HEK293T (cell line): ENCODE results near the gene LOXL3.

Experiments
- CTCF ChIA-PET: fragments of 350-600 bp; formaldehyde crosslinking; extraction: SDS; loops from one replicate; lab custom pipeline; 2021; ENCODE audit warnings: antibody characterized with exemption, inconsistent platforms; lab: Yijun Ruan, JAX
- POLR2A ChIA-PET: fragments of 350-600 bp; formaldehyde crosslinking; extraction: SDS; loops from one replicate; lab custom pipeline; 2020; ENCODE audit warnings: antibody characterized with exemption, inconsistent platforms; lab: Yijun Ruan, JAX
- DNase-seq: peaks from one replicate; pipeline ENCODE4 v3.0.0; 2012; ENCODE audit warnings: mixed read lengths; ENCODE audit errors: extremely low spot score
- ARNT ChIP-seq: fragments of 450-650 bp; IDR thresholded peaks from 2 replicates; pipeline ENCODE4 v1.6.1; 2017; ENCODE audit warnings: mild to moderate bottlenecking
- BHLHE40 ChIP-seq: fragments of 450-650 bp; IDR thresholded peaks from 2 replicates; pipeline ENCODE4 v1.6.1; 2016; ENCODE audit warnings: mild to moderate bottlenecking, moderate library complexity, borderline replicate concordance
- CTBP1 ChIP-seq: fragments of 450-650 bp; IDR thresholded peaks from 2 replicates; pipeline ENCODE4 v1.6.1; 2016; ENCODE audit warnings: borderline replicate concordance
- ELF4 ChIP-seq: fragments of 450-650 bp; IDR thresholded peaks from 2 replicates; pipeline ENCODE4 v1.6.1; 2017; ENCODE audit warnings: antibody characterized with exemption
- FOXA1 ChIP-seq: fragments of 450-650 bp; IDR thresholded peaks from 2 replicates; pipeline ENCODE4 v1.6.1; 2016; ENCODE audit warnings: mild to moderate bottlenecking
- FOXK2 ChIP-seq: fragments of 450-650 bp; IDR thresholded peaks from 2 replicates; pipeline ENCODE4 v1.6.1; 2016; ENCODE audit warnings: mild to moderate bottlenecking
- FOXM1 ChIP-seq: fragments of 450-650 bp; IDR thresholded peaks from 2 replicates; pipeline ENCODE4 v1.6.1; 2017; ENCODE audit warnings: mild to moderate bottlenecking, borderline replicate concordance
- HDGF ChIP-seq: fragments of 450-650 bp; IDR thresholded peaks from 2 replicates; pipeline ENCODE4 v1.6.1; 2017; ENCODE audit warnings: antibody characterized with exemption, borderline replicate concordance
- L3MBTL2 ChIP-seq: fragments of 450-650 bp; conservative IDR thresholded peaks from 2 replicates; pipeline ENCODE4 v1.6.1; 2016; ENCODE audit warnings: mild to moderate bottlenecking
- LEF1 ChIP-seq: fragments of 450-650 bp; IDR thresholded peaks from 2 replicates; pipeline ENCODE4 v1.6.1; 2017; ENCODE audit warnings: mild to moderate bottlenecking, borderline replicate concordance
- NFRKB ChIP-seq: fragments of 450-650 bp; IDR thresholded peaks from 2 replicates; pipeline ENCODE4 v1.6.1; 2016; ENCODE audit warnings: mild to moderate bottlenecking, moderate library complexity
- SP1 ChIP-seq: fragments of 450-650 bp; IDR thresholded peaks from 2 replicates; pipeline ENCODE4 v1.6.1; 2017
- SUZ12 ChIP-seq: fragments of 450-650 bp; IDR thresholded peaks from 2 replicates; pipeline ENCODE4 v1.6.1; 2016; ENCODE audit warnings: mild to moderate bottlenecking
- TARDBP ChIP-seq: fragments of 450-650 bp; IDR thresholded peaks from 2 replicates; pipeline ENCODE4 v1.6.1; 2016
- ZNF384 ChIP-seq: fragments of 450-650 bp; IDR thresholded peaks from 2 replicates; pipeline ENCODE4 v1.6.1; 2016
- TF ChIP-seq, protein P1 (sequence below): fragments of 450-650 bp; IDR thresholded peaks from 2 replicates; pipeline ENCODE4 v1.6.1; 2016

The LOXL3 gene

DNA sequence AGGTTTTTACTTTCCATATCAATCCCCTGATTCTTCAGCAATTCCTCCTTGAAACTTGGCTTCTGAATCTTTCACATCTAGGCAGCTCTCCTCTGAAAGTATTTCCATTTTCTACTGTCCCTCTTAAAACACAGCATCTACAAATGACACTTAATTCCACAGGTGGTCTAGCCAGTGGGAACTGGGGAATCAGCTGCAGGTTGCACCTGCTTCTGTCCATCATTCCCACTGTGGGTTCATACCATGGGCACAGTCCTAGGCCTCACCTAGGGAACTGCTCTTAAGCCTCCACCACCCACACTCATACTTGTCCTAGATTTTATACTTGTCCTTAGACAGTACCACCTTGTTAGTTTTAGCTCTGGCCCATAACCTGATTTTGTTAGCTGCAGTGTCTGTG lies 2.2 kb downstream of the LOXL3 start:
- CTCF ChIA-PET, result interaction anchor here (0.6 kb wide), 1 partner anchor 65 kb away, joined by 5 read pairs; no protein-coding TSS in a partner anchor

DNA sequence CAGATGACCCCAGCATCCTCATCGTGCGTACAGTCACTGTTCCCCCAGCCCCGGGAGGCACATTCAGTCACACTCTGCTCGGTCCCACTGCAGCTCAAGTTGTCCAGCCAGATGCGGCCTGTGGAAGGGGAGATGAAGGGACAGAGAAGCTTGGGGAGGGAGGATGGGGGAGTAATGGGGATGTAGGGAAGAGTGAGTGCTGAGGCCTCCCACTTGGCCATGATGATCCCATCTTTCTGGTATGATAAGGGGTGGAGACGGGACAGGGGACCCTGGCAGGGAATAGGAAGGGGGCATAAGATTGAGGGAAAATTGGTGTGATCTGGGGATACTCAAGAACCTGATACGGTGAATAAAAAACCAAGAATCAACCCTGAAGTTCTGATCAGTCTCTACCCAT lies 3.5 kb downstream of the LOXL3 start:
- no peak for TF ChIP-seq ZNF384
- TF ChIP-seq FOXK2, result no peak
- no peak for TF ChIP-seq NFRKB
- TF ChIP-seq, protein P1, sequence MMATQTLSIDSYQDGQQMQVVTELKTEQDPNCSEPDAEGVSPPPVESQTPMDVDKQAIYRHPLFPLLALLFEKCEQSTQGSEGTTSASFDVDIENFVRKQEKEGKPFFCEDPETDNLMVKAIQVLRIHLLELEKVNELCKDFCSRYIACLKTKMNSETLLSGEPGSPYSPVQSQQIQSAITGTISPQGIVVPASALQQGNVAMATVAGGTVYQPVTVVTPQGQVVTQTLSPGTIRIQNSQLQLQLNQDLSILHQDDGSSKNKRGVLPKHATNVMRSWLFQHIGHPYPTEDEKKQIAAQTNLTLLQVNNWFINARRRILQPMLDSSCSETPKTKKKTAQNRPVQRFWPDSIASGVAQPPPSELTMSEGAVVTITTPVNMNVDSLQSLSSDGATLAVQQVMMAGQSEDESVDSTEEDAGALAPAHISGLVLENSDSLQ, result no peak
- TF ChIP-seq ARNT, result no peak
- no peak for TF ChIP-seq FOXA1
- no peak for TF ChIP-seq BHLHE40
- TF ChIP-seq SP1, result no peak
- TF ChIP-seq ELF4, result no peak
- no peak for TF ChIP-seq L3MBTL2
- no peak for TF ChIP-seq TARDBP
- TF ChIP-seq CTBP1, result no peak
- TF ChIP-seq HDGF, result no peak
- no peak for TF ChIP-seq SUZ12
- TF ChIP-seq FOXM1, result no peak
- TF ChIP-seq LEF1, result no peak
- ChIA-PET POLR2A (interaction anchor here (0.6 to 2.3 kb wide), 6 partner anchors 16 to 42 kb away, joined by 3 to 5 read pairs (median 3); partner anchors contain the start of gene HTRA2), CTCF (interaction anchor here (0.9 kb wide), 1 partner anchor 36 kb away, joined by 4 read pairs; no protein-coding TSS in a partner anchor)
- DNase-seq, result no peak

More for the DNA sequence above, 2.2 kb downstream of the LOXL3 start:
- POLR2A ChIA-PET, result interaction anchor here (2.3 kb wide), 1 partner anchor 17 kb away, joined by 5 read pairs; no protein-coding TSS in a partner anchor
- no peak for TF ChIP-seq HDGF
- TF ChIP-seq, protein P1, result no peak
- no peak for TF ChIP-seq FOXM1
- TF ChIP-seq SUZ12, result no peak
- no peak for TF ChIP-seq ARNT
- no peak for TF ChIP-seq L3MBTL2
- TF ChIP-seq NFRKB, result no peak
- no peak for TF ChIP-seq CTBP1
- no peak for TF ChIP-seq TARDBP
- no peak for TF ChIP-seq FOXK2
- TF ChIP-seq FOXA1, result no peak
- no peak for TF ChIP-seq ZNF384
- no peak for DNase-seq

DNA sequence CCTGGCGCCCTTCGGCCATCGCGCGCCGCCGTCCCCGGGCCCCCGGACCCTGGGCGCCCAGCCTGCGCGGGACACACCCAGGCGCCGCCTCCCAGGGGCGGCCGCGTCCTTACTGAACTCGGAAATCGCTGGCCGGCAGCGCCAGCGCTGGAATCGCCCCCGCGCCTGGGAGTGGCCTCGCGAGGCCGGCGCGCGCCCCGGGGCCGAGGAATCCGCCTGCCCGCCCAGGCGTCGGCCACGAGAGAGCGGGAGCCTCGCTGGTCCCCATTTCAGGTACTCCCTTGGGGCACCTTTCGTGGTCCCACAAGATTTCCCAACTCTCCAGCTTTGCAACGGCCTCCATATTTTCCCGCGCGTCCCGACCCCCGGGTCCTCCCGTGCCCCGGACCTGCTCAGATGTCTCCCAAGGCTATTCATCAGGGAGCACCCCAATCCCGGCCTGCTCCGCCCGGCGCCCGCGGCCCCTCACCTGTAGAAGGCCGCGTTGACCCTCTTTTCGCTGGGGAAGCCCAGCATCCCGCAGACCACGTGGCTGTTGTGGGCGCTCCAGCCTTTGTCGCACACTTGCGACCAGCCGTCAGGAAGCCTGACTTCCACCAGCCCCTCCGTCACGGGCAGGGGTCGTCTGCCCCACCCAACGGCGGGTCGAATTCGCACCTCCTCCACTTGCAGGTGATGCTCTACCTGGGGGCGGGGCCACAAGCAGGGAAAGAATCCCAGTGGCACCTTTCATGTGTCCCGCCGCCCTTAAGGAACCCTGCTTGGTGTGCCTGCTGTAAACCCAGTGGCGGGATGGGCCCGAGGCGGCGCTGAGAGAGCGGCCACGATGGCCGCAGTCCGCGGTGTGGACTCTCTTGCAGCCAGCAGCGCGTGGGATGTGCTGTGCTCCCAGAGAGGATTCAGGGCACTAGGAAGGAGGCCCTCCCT lies 4.6 kb downstream of the LOXL3 start:
- TF ChIP-seq LEF1, result no peak
- TF ChIP-seq L3MBTL2, result peak; percentile 94
- CTCF ChIA-PET, result interaction anchor here (0.9 kb wide), 1 partner anchor 37 kb away, joined by 4 read pairs; no protein-coding TSS in a partner anchor
- POLR2A ChIA-PET, result interaction anchor here (1.0 to 1.8 kb wide), 7 partner anchors 15 to 77 kb away, joined by 3 to 7 read pairs (median 4); partner anchors contain the start of genes HTRA2 and MRPL53
- peak; percentile 68 for DNase-seq

DNA sequence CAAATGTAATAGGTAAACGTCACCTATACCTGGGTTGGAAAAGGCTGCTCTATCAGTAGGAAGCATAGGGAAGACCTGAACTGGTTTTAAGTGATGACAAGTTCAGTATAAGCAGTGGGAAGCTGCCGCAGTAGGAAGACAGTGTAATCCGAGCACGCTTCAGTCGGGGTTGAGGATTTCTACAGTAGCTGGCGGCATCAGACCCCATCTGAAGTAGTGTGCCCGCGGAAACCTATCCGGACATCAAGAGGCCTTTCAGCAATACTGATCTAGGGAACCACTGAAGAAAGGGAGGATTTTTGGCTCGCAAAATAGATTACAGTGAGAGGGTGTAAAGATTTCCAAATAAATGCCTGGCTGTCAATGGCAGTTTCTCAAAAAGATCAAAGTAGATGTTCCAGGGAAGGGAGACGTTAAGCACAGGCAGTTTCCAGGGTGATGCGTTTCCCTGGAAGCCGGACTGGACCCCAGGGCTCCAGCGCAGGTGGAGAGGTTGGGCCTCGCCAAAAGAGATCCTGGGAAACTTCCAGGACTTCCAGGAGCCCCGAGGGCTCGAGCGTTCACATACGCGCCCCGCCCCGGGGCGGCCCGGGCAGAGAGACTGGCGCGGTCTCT lies 5.3 kb downstream of the LOXL3 start:
- TF ChIP-seq CTBP1 (no peak), L3MBTL2 (peak; percentile 35; the same call in 1 of the 2 replicates), ARNT (no peak), LEF1 (0 out of 2 replicates have a peak, but pooled peaks have one; percentile 26)
- ChIA-PET CTCF (no interaction called here), POLR2A (interaction anchor here (1.0 to 1.8 kb wide), 4 partner anchors 14 to 76 kb away, joined by 3 to 7 read pairs (median 6); partner anchors contain the start of gene MRPL53)
- DNase-seq, result peak; percentile 44

DNA sequence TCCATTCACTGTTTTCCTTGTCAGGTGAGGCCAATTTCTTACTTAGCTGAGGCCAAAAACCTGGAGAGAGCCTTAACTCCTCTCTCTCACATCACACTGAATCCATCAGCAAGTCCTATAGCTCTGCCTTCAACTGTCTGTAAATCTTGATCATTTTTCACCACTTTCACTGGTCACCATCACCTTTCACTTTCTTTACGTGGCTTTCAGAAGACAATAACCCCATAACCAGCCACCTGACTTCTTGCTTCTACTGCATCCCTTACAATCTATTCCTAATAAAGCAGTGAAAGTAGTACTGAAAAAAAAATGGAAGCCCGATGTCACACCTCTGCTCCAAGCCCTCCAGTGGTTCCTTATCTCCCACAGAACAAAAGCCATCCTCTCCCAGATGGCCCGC lies 7.7 kb downstream of the LOXL3 start:
- DNase-seq, result no peak
- CTCF ChIA-PET, result no interaction called here
- POLR2A ChIA-PET, result interaction anchor here (0.9 to 1.7 kb wide), 4 partner anchors 12 to 73 kb away, joined by 3 to 6 read pairs (median 4); partner anchors contain the start of genes AUP1, HTRA2 and MRPL53
- TF ChIP-seq BHLHE40 (no peak), SP1 (no peak), NFRKB (no peak), FOXM1 (no peak), HDGF (no peak), SUZ12 (no peak), ELF4 (no peak), FOXA1 (no peak), CTBP1 (no peak), ARNT (no peak), FOXK2 (no peak)
- TF ChIP-seq, protein P1, result no peak
